DMS79 treated with DMSO at 0.1 percent for 48 hours (cell line): ENCODE results near the gene GLI3.
"Not testable (repeated sequence)": the region's sequence is repeated elsewhere in the genome, so short reads cannot be mapped to it uniquely, and the experiment has no call there.

ENCODE experiments used
- DNase-seq: peaks from one replicate; lab custom pipeline; 2025; lab: John Stamatoyannopoulos, UW

The GLI3 gene

DNA sequence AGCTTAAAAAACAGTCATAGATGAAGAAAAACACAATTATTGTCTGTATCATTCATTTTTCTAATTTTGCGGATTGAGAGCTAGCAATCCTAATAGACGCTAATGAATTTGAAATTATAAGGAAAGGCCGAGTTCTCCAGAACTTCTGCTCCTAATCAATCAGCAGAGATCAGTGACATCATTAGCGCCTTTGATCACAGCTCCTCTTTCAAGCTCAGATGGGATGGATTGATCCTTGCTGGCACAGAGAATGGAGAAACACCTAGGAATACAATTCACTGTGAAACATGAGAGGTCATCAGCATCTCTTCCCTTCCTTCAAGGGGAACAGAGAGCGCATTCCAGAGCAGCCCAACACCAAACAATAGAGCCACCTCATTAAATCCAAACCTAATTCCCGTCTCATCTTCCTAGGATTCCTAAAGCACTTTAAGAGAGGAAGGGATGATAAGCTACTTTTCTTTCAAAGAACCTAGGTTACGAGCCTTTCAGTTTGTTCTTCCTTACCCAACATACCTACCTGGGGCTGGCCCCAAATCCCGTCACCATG, 24.4 kb downstream of the GLI3 start:
- no peak for DNase-seq

DNA sequence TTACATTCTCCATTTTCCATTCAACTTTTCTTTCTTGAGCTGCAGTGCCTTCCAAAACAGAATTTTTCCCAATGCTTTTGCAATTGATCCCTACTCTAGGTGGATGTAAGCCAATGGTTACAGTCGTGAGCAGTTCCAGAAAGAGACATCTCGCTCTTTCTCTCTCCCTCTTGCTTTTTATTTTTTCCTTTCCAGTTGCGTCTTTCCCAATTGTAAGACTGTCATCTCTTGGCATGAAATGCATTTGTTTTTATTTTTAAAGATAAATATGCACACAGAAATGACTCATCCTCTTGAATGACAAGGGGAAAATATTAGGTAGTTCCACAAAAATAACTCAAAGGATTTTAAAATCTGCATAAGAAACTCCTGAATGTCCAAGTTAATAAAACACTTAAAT, 25.1 kb downstream of the GLI3 start:
- DNase-seq, result no peak

DNA sequence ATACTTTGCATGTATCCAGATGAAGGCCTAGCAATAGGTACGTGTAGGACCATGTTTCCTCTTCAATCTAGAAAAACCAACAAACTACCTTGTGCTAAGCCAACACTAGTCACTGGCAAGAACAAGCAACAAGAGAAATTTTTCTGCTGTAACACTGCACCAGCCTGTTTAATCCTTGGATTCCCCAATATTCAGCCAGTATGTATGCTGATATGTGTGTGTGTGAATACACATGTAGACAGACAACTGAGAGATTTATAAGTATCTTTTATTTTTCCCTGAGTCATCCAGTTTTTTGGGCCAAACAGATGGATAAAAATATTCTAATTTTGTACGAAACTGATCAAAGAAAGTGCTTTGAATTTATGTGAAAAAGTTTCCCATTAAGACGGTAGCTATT, 26.2 kb downstream of the GLI3 start:
- no peak for DNase-seq

DNA sequence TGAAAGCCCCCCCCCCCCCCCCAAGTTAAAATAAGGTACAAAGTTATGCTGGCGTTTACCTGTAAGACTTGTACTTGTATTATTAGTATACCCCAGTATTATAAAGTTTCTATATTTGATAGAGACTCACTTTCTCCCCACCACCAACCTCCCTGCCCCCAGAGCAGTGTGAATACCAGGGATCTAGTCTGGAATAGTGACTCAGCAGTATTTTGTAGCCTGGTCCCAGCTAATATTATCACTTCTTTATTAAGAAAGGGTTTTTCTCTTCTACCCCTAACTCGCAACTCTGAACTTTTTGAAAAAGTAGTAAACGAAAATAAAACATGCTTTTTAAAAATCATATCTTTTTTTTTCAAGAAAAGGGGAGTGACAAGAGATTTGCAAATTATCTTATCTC, 26.7 kb downstream of the GLI3 start:
- no peak for DNase-seq

DNA sequence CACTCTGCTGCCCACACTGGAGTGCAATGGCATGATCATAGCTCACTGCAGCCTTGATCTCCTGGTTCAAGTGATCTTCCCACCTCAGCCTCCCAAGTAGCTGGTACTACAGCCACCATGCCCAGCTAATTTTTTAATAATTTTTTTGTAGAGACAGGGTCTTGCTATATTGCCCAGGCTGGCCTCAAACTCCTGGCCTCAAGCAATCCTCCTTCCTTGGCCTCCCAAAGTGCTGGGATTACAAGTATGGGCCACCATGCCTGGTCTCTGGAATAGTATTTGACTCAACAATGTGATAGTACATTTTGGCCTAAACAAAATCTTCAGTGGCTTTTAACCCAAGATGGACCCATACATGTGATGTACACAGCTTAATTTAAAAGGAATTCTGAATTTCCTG, 27.9 kb downstream of the GLI3 start:
- not testable (repeated sequence) for DNase-seq

DNA sequence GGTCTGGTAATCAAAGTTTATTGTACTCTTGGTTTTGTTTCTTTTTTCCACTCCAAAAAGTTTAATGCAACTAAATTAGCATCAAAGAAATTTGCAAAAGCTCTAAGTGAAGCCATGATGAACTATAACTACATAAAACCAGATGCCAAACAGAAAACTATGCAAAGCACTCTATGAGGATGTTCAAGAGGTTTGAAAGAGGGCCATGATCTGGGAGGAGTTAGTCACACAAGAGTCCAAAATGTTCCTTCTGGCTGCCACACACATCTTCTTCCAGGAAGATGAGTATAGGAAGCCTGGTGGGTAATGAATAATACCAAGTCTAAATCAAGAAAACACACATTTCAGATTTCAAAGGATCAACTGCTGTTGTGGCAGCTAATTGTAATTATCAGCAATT, 28.4 kb downstream of the GLI3 start:
- DNase-seq, result no peak

DNA sequence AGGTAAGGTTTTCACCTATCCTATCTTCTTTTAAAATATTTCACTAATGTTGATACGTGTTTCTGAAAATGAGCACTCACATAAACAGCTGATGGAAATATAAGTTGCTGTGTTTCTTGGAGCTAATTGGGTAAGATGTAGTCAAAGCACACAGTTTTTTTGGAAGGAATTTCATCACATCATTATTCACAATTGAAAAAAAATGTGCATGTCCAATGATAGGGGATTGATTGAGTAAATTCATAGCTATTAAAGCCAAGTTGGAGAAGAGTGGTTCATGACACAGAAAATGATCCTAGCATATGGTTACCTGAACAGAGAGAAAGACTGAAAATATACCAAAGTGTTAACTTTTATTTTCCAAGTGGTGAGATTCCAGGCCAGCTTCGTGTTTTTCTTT, 29.6 kb downstream of the GLI3 start:
- no peak for DNase-seq

DNA sequence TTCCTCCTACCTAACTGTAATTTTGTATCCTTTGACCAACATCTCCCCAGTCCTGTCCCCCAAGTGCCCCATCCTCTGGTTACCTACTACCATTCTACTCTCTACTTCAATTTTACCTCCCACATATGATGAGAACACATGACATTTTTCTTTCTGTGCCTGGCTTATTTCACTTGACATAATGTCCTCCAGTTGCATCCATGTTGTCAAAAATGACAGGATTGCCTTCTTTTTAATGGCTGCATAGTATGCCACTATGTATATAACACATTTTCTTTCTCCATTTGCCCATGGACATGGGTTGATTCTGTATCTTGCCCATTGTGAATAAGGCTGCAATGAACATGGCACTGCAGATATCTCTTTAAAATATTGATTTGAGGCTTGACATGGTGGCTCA, 33.7 kb downstream of the GLI3 start:
- no peak for DNase-seq

DNA sequence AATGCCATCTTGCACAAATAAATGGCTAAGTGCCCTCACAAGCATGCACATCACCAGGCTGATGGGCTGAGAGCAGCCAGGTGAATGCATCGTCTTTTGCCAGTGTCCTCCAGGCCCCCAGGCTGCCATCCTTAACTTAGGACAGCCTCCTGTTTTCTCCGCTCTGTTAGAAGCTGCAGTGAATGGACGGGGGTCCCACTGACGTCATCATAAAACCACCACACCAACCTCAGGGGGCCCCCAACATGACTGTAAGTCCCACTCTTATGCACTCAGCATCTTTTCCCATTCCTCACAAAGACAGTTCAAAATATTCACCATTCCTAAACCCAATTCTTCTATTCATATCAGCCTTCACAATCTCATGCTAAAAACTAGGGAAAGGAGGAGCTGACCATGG, 34.4 kb downstream of the GLI3 start:
- DNase-seq, result no peak

DNA sequence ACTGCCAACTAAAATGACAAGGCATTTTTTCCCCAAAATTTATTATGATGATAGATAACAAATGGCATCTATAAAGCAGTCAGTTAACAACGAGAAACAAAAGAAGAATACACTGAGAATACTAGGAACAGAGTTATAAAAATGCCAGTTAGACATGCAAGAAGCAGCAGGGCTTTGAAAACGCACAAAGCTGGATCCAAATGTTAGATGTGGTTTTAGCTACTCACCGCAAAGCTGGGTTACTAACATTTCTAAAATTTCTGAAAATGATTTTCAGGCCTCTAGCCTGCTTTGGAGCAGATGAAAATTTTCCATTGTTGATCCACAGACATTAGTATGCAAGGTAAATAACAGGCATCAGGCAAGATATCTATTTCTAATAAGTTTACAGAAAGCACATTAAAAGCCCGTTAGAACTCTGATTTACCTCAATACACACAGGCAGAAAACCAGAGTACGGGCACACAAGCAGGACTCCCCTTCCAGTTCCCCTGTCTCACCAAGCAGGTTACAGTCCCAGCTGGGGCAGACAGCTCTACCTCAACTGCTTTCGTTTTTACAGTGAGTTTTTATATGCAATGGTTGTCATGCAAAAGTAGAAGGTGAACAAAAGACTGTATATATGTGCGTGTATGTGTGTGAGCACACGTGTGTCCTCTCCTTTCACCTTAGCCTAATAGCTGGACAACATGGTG, 37.9 kb downstream of the GLI3 start:
- DNase-seq, result no peak

DNA sequence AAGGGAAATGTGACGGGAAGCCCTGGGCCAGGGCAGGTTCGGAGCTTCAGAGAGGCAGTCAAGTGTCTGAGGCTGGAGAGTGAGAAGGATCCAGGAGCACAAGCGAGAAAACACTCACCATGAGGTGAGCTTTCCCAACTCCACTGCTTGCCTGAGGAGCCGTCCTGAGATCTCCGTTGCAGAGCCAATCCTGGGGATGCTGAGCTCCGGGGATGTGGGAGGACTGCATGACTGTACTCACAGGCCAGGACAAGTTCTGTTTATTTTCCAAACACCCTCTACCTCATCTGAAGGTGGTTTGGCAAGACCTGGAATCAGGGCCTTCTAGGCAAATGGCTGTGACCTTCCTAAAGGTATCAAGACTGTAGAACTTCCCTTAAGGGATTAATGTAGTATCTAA, 38.7 kb downstream of the GLI3 start:
- no peak for DNase-seq

DNA sequence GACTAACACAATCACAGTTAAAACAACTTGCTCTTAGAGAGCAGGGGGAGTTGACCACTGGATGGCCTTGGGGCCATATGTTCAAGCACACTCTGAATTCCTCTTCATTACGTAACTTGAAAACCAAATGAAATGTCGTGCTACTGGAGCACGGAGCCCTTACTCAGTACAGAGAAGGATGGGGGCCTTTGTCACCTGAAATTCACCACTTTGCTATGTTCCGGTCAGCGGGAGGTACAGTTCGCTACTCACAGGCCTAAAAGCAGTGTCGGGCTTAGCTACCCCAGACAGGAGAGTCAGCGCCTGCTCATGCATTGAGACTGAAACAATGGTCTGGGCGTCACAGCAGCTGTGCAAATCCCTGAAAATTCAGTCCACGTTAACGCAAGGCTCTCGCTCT, 39.6 kb downstream of the GLI3 start:
- DNase-seq, result no peak

DNA sequence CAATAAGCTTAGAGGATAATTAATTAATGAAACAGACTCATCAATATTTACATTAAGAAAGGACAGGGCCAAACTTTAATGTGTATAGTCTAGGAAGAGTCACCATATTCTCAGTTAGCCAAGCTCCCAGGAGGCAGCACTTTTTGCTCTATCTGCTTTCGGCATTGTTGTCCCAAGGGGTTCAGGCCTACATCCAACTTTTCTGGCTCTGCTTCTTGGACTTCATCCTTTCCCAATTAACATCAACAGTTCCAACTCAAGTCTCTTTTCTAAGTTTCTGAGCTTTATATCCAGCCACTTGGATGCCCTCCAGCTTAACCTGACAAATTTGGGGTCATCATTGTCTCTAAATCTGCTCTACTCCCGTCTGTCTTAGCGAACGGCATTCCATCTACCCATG, 42.8 kb downstream of the GLI3 start:
- no peak for DNase-seq

DNA sequence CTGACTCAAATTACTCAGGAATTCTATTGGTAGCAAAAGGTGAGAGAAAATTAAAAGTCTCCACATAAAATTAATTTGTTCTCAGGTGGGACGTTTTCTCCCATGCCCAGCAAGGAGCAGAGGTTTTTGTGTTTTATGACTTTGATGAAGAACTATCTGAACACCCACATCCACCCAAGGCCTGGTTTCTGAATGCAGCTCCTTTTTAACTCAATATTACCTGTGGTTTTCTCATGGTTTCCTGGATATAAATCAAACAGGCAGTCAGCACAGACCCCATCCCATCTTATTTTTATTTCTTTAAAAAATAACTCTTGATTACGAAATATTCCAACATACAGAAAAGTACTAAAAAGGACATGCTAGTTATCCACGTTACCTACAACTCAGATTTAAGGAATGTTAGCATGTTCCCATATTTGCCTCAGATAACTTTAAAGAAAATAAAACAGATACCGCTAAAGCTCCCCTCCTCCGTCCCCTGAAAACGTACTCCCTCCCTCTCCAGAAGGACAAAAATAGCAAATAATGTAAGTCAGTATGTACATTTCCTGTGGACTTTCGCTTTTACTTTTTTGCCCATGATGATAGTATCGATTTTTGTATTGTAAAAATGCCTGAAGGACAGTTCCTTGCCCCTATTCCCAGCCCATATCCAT, 43.4 kb downstream of the GLI3 start:
- no peak for DNase-seq

DNA sequence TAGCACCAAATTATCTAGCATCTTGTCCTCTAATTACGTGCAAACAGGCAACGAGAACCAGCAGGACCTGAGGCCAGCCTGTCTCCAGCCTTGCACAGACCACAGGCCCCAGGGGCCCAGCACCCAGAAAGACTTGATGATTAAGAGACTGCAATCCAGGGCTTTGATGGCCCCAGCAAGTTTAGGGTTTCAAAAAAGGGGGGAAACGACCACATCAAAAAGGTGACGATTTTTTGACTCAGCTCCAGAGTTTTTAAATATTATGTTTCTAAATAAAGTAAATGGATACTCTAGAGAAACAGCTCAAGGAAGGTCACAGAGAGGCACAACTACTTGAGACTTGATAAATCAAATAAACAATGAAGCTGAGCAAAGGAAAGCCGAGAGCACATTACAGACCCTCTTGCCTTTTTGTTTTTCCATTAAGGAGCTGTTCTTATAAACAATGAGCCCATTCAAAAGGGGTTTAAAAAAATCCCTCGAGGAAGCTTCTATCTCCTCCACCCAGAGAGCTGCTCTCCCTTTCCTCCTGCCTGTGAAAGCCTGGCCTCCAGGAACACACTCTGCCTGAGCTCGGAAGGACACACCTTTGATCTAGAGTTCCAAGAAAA, 44.1 kb downstream of the GLI3 start:
- DNase-seq, result no peak

DNA sequence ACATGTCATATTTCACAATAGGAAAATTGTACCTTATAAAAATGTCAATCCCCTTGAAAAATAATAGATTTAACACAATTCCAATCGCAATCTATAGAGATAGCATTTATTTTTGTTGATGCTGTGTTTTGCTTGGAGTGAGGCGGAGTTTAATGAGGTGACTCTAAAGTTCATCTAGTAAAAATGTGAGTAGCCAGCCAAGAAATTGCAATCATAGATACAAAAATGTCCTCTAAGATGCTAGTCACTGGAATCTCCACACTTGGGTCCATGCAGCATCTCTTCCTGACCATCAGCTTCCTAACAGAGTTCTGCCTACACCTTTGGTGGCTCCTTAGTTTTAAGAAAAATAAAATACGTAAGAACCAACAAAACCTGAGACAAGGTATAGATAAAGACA, 44.9 kb downstream of the GLI3 start:
- no peak for DNase-seq

DNA sequence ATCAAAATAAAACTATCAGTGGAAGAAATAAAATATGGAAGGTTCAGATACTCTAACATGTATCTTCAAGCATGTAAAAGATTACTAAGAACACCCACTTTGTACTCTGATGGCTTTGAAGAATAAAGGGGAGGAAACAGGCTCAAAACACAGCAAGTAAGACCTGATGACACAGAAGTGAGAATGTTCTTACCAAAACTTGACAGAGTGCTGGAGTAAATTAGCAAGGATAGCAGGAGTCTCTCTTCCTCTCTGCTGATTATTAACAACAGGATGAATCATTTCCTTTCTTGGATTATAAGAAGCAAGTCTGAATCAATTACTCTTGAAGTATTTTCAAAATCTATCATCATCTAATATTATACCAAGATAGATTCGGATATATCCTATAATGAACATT, 47.5 kb downstream of the GLI3 start:
- no peak for DNase-seq

DNA sequence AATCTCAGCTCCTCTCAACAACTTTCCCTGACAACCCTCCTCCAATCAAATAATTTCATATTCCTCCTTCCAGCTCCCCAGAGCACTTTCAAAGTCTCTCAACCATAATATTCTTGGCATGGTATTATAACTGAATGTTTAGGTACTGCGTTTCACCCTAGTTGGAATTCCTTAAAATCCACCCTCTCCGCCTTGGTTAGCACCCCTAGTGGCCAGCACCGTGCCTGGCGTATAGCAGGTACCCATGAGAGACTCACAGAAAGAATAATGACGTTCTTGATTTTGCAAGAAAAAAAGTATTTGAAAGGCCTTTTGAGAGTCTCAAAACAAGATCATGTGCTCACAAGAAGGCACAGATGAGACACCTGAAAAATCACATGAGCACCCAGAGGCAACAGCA, 50.9 kb downstream of the GLI3 start:
- DNase-seq, result no peak

DNA sequence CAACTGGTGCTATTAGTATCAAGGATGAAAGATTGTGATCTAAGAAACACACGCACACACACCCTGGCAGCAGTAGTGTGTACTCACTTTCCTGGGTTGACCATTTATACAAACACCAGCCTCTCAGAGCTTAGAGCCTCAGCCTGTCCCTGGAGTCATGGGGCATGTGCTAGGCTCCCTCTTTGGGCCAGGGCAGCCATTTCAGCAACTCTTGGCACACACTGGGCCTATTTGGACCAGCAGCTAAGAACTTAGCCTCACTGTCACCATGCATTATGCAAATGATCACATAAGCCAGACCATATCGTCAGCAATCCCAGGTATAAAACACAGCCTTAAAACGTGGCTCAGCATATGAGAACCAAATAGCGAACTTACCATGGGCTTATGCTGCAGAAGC, 51.3 kb downstream of the GLI3 start:
- no peak for DNase-seq

DNA sequence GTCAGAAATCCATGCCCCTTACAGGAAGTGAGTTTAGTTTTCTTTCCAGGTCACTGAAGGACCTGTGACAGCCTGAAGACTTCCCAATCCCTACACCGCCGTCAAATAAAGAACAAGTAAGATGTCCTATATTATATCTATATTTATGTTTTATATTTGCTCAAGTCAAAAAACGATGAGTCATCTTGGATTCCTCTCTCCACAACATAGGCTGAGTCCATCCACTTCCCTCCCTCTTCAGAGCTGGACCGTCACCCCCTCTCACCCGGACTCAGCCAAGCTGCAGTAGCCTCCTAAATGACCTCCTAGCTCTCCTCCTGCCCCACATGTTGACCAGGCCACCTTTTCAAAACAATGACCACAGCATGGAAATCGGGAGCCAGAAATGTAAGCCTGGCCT, 53.5 kb downstream of the GLI3 start:
- DNase-seq, result no peak

DNA sequence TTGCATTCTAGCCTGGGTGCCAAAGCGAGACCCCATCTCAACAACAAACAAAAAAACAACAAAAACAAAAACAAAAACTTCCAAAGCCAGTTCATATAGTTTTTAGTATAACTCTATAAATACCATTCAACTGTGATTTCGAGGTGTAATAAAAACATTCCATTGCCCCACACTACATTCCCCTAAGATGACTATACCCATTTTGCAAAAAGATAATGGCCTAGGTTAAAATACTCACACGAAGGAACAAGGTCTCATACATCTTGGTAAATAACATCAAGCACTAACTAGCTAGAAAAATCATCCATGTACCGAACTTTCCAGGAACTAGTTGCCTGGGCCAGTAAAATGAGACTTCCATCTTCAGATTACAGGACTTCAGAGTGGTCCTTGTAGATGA, 55.4 kb downstream of the GLI3 start:
- no peak for DNase-seq

DNA sequence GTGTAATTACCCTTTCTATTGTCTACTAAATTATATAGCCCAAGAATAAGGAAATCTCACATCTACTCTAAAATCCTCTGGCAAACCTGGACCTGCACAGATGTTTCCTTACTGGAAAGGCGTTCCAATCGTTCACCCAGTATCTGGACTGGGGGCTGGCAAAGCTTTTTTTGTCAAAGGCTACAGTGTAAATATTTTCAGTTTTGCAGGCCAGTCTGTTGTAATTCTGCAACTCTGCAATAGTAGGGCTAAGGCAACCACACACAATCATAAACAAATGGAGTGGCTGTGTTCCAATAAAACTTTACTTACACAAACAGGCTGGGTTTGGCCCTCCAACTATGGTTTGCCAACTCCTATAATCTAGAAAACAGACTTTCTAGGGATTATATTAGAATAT, 56.2 kb downstream of the GLI3 start:
- no peak for DNase-seq

DNA sequence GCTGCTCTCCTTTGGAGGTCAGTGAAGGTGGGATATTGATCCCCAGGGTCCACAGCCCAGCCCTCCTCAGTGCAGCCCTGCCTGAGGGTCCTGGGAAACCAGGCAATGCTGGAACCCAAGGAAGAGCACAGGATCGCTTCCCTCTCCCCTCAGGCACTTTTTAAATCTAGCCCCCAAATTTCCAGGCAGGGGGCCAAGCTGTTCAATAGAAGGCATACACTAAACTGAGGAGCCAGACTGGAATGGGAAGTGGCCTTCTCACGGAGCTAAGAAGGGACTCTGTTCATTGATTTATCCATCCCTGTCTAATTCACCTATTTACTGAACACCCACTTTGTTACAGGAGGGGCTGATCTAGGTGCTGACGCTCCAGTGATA, 60.3 kb downstream of the GLI3 start:
- no peak for DNase-seq
